NCI-H510A treated with DMSO at 0.1 percent for 48 hours (cell line): ENCODE results near the gene ESR2.
"Not testable (repeated sequence)": the region's sequence is repeated elsewhere in the genome, so short reads cannot be mapped to it uniquely, and the experiment has no call there.

Experiments used
- DNase-seq: peaks from one replicate; lab custom pipeline; 2025; lab: John Stamatoyannopoulos, UW

Gene ESR2

GRCh38 chr14:64089920-64090319 is 204.3 kb downstream of the ESR2 start:
- no peak for DNase-seq

- no peak for DNase-seq
Observed at GRCh38 chr14:64088647-64088964, 205.6 kb downstream of the ESR2 start.

- no peak for DNase-seq
Observed at GRCh38 chr14:64082837-64083236, 211.3 kb downstream of the ESR2 start.

GRCh38 chr14:64081174-64081746 is 212.9 kb downstream of the ESR2 start:
- no peak for DNase-seq

GRCh38 chr14:64080452-64080851 is 213.7 kb downstream of the ESR2 start:
- no peak for DNase-seq

- DNase-seq = no peak
Observed at GRCh38 chr14:64075613-64076005, 218.6 kb downstream of the ESR2 start.

GRCh38 chr14:64074961-64075612 is 219.1 kb downstream of the ESR2 start:
- no peak for DNase-seq

GRCh38 chr14:64069634-64070359 is 224.4 kb downstream of the ESR2 start:
- no peak for DNase-seq

GRCh38 chr14:64064447-64064846 is 229.7 kb downstream of the ESR2 start:
- DNase-seq = no peak

- DNase-seq = no peak
Observed at GRCh38 chr14:64062381-64063115, 231.6 kb downstream of the ESR2 start.

GRCh38 chr14:64061706-64062105 is 232.5 kb downstream of the ESR2 start:
- no peak for DNase-seq

- no peak for DNase-seq
Observed at GRCh38 chr14:64061115-64061514, 233.1 kb downstream of the ESR2 start.

GRCh38 chr14:64060648-64061096 is 233.5 kb downstream of the ESR2 start:
- DNase-seq = no peak

GRCh38 chr14:64060199-64060545 is 234.0 kb downstream of the ESR2 start:
- DNase-seq = no peak

- no peak for DNase-seq
Observed at GRCh38 chr14:64059454-64060198, 234.5 kb downstream of the ESR2 start.

- no peak for DNase-seq
Observed at GRCh38 chr14:64053694-64054669, 240.2 kb downstream of the ESR2 start.

- no peak for DNase-seq
Observed at GRCh38 chr14:64049616-64050381, 244.4 kb downstream of the ESR2 start.

- no peak for DNase-seq
Observed at GRCh38 chr14:64045091-64045490, 249.1 kb downstream of the ESR2 start.

- DNase-seq = not testable (repeated sequence)
Observed at GRCh38 chr14:64043296-64043695, 250.9 kb downstream of the ESR2 start.

- no peak for DNase-seq
Observed at GRCh38 chr14:64040044-64040443, 254.1 kb downstream of the ESR2 start.
